GM10847 (cell line): Measurements from ENCODE around the gene KIRREL1.

Experiments
- POLR2A ChIP-seq: IDR thresholded peaks from 2 replicates; pipeline ENCODE4 v1.6.1; 2011; ENCODE audit not compliant: insufficient read length; ENCODE audit errors: extremely low read depth

Gene KIRREL1

GRCh38 chr1:158027508-158027907 is 34.1 kb downstream of the KIRREL1 start:
- TF ChIP-seq POLR2A = no peak

DNA sequence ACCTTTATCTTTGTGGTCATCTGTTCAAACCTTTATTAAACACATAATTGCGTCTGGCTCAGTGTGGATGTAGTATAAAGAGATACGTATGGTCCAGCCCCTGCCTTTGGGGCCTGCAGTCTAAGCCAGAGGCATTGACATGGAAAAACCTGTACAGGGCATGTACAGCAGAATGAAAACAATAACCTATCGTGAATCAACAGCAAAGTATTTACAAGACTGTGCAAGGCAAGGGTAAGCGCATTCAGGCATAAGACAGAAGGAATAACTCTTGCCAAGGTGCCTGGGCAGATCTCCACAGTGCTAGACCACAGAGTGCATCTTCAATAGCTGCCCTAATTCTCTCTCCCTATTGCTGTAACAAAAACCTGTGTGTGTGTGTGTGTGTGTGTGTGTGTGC is 35.5 kb downstream of the KIRREL1 start:
- no peak for TF ChIP-seq POLR2A

DNA sequence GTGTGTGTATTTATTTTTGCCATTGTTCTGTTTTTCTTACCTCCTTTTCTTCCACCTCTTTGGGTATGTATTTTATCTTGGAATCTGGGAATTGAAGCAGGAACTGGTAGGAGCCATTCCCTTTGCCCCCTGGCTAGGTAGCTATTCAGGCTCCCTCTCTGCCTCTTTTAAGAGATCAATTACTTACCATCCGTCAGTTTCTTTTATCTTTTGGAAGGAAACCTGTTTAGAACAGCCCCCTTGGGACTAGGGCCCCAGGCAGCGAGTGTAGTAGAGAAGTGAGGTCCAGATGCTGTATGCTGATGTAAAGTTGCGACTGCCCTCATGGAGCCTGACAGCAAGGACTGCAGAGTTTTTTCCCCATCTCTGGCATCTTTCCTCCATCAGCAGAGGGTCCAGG is 41.6 kb downstream of the KIRREL1 start:
- TF ChIP-seq POLR2A = no peak

DNA sequence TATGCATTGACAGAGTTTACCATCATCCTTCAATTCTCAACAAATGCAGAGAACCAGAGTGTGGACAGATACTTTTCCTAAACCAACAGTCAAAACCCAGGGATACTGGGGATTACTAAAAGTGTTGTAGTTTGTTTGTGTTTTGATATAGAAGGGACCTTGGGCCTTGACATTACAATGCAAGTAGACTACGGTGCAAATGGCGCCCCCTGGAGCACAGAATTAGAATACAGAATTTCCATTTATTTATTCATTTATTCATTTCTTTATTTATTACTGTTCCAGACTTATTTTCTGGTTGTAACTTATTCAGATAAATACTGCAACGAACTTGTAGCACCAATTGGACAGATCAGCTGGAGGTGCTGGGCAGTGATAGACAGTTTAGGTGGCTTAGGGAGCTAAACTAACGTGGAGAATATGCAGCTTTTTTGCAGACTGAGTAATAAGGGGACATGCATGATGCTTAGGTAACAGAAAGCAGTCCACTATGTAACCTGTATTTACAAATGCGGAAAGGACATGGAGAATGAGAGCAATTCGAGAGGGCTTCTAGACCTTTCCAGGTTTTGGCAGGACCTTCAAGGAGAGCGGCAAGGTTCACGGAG is 42.6 kb downstream of the KIRREL1 start:
- TF ChIP-seq POLR2A = no peak

GRCh38 chr1:158037008-158037865 is 43.8 kb downstream of the KIRREL1 start:
- TF ChIP-seq POLR2A = no peak

GRCh38 chr1:158037866-158038359 is 44.5 kb downstream of the KIRREL1 start:
- TF ChIP-seq POLR2A = no peak

DNA sequence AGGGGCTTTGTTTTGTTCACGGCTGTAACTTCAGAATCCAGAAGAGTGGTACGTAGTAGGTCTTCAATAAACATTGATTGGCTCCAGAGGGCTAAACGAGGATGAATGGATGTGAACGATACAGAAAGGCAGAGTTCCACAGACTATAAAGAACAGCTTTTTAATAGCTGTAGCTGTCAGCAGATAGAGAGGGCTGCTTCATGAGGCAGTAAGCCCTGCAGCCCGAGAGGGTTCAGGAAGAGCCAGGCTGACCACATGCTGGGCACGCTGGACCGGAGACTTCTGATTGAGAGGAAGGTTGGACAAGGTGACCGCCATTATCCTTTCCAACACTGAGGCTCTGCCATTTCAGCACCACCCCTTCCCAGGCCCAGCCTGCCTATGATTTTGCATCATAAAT is 45.3 kb downstream of the KIRREL1 start:
- no peak for TF ChIP-seq POLR2A

DNA sequence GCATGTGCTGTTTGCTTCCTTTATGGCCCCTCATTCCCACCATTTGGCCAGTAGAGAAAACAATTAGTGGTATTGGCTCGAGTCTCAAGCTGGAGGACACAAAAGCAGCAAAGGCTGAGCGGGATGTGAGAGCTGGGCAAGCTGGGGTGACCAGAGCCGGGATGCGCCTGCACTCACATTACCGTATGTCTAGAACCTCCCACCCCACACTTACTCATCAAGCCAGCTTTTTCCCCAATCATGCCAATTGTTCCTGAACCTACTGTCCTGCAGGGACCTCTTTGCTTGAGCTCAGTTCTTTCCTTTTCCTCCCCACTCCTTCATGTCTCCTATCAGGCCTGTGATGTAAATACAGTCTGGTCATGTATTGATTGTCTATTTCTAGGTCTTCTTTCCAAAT is 45.9 kb downstream of the KIRREL1 start:
- no peak for TF ChIP-seq POLR2A

DNA sequence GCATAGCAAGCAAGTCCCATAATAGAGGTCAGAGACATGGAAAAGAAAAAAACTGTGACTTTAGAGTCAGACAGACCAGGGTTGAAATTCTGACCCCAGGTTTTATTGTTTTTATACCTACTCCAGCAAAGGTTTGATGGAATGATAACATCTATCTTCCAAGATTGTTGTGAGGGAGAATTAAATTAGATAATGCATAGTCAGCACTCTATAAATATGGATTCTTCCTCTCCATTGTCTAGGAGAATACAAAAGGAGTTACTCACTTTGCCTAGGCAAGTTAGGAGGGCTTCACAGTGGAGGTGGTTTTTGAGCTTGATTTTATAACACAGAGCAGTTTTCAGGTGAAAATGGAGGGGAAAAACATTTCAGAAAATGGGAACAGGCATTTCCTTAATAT is 46.9 kb downstream of the KIRREL1 start:
- no peak for TF ChIP-seq POLR2A

GRCh38 chr1:158043232-158043631 is 49.8 kb downstream of the KIRREL1 start:
- TF ChIP-seq POLR2A = no peak

DNA sequence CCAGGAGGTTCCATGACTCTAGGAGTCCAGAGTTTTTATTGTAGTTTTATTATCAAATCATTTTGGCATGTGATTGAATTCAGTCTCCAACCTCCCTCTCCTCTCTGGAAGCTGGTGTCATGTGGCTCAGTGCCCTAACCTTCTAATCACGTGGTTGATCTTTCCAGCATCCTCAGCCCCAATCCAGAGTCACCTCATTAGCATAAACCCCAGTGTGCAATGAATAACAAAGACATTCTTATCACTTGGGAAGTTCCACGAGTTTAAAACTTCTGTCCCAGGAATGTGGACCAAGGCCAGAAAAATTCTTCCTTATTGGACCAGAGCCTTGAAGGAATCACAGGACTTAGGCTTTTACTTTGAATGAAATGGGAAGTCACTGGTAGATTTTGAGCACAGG is 52.2 kb downstream of the KIRREL1 start:
- no peak for TF ChIP-seq POLR2A

- TF ChIP-seq POLR2A = no peak
Measured at GRCh38 chr1:158046715-158047510, 53.5 kb downstream of the KIRREL1 start.

- TF ChIP-seq POLR2A = no peak
Measured at GRCh38 chr1:158048371-158049067, 55.1 kb downstream of the KIRREL1 start.

DNA sequence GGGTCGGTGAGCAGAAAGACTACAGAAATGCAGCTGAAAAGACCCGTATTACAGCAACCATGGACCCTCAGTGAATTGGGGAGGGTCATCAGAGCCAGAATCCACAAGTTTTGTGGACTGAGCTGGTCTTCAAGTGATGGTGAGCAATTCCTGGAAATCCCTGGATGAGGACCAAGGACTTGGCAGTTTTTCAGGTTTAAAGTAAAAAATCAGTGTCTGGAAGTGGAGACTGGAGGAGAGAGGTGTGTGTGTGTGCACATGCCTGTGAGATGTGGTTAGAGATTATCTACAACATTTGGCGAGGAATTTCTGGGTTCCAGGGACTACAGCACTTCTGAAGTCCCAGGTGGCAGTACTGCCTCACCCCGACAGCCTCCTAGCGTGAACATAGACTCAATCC is 56.4 kb downstream of the KIRREL1 start:
- no peak for TF ChIP-seq POLR2A

GRCh38 chr1:158053276-158053675 is 59.8 kb downstream of the KIRREL1 start:
- no peak for TF ChIP-seq POLR2A
